SW480 (cell line): ENCODE results near the gene C5orf15.
A peak's percentile ranks its signal among the peaks of the same experiment; 100 is the strongest.
"Not testable (repeated sequence)": the region's sequence is repeated elsewhere in the genome, so short reads cannot be mapped to it uniquely, and the experiment has no call there.

Source experiments
- DNase-seq: peaks from one replicate; pipeline ENCODE4 v3.0.0-alpha.2; 2016; ENCODE audit warnings: low spot score

The C5orf15 gene

GRCh38 chr5:133994297-133994989 is 26.0 kb upstream of the C5orf15 start:
- DNase-seq, result no peak

- DNase-seq, result no peak
Measured at GRCh38 chr5:133993185-133993936, 24.9 kb upstream of the C5orf15 start.

- no peak for DNase-seq
Measured at GRCh38 chr5:133992429-133993155, 24.2 kb upstream of the C5orf15 start.

GRCh38 chr5:133991171-133991910 is 22.9 kb upstream of the C5orf15 start:
- no peak for DNase-seq

GRCh38 chr5:133990396-133990795 is 22.0 kb upstream of the C5orf15 start:
- no peak for DNase-seq

- no peak for DNase-seq
Measured at GRCh38 chr5:133985540-133986180, 17.2 kb upstream of the C5orf15 start.

- DNase-seq, result no peak
Measured at GRCh38 chr5:133983674-133984073, 15.2 kb upstream of the C5orf15 start.

- no peak for DNase-seq
Measured at GRCh38 chr5:133981714-133982113, 13.3 kb upstream of the C5orf15 start.

- no peak for DNase-seq
Measured at GRCh38 chr5:133980652-133981051, 12.2 kb upstream of the C5orf15 start.

- DNase-seq, result no peak
Measured at GRCh38 chr5:133978943-133979342, 10.5 kb upstream of the C5orf15 start.

GRCh38 chr5:133977858-133978257 is 9.4 kb upstream of the C5orf15 start:
- peak; percentile 23 for DNase-seq

- no peak for DNase-seq
Measured at GRCh38 chr5:133977161-133977787, 8.8 kb upstream of the C5orf15 start.

- not testable (repeated sequence) for DNase-seq
Measured at GRCh38 chr5:133975546-133975945, 7.1 kb upstream of the C5orf15 start.

- DNase-seq, result no peak
Measured at GRCh38 chr5:133974142-133974541, 5.7 kb upstream of the C5orf15 start.

- DNase-seq, result no peak
Measured at GRCh38 chr5:133970325-133970909, 2.0 kb upstream of the C5orf15 start.

GRCh38 chr5:133969654-133970324 is 1.4 kb upstream of the C5orf15 start:
- DNase-seq, result no peak

GRCh38 chr5:133967698-133968203 is 674 bp downstream of the C5orf15 start:
- DNase-seq, result peak; percentile 40

- no peak for DNase-seq
Measured at GRCh38 chr5:133967124-133967523, 1.3 kb downstream of the C5orf15 start.

- no peak for DNase-seq
Measured at GRCh38 chr5:133966090-133966489, 2.3 kb downstream of the C5orf15 start.
